ENCODE data around the gene SIRT1.

- no peak; the same call in 1 of the 2 replicates for TF ChIP-seq CHAMP1 (IDR thresholded peaks at IDR 0.05)
- TF ChIP-seq EP300 (IDR thresholded peaks at IDR 0.05; ENCODE audit: low read length): no peak
- no peak for TF ChIP-seq SMAD3 (CRISPR knock-in tag; conservative IDR thresholded peaks at IDR 0.05)
- no peak for TF ChIP-seq ZNF318 (IDR thresholded peaks at IDR 0.05; ENCODE audit: borderline replicate concordance in 1 of 2, low read depth in 1 of 2)
Measured at GRCh38 chr10:67837541-67838314, 46.7 kb upstream of the SIRT1 start, which contains the start of gene DNAJC12.

All from K562 (cell line).